ENCODE data around the gene PUDP.
"Not testable (repeated sequence)": the region's sequence is repeated elsewhere in the genome, so short reads cannot be mapped to it uniquely, and the experiment has no call there.

The PUDP gene

DNA sequence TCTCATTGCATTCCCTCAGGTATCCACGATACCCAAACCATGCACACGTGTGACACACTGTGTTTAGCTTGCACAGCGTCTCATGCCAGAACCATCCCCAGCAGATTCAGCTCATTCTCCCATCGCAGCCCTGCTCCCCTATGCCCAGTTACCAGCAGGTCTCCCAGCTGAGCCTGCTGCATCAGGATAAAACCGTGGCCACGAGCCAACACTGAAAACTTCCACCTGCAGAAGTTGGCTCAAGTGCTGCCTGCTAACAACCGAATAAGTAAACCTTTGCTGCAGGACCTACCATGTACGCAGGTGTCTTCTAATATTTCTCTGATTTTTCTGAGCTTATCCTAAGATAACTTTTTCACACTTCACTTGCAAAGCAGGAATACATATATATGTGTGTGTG, 120.9 kb downstream of the PUDP start:
- no peaks in the 10 kb centered on the region for H3K27me3 Mint-ChIP-seq (ENCODE audit: low read depth)

DNA sequence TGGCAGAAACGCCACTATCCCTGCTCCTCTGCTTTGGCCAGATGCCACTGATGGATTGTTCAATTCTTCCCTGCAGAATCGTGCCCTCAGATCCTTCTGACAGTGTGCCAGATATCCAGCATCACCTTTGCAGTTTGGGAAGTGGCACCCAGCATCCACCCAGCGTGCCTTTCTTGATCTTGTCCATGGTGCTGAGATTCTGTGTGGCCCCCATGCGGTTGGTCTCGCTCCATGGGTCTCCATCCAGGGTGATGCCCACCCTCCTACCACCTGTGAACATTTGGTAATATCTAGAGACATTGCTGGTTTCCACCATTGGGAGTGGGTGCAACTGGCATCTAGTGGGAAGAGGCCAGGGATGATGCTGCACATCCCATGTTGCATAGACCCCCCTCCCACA, 121.6 kb downstream of the PUDP start:
- not testable (repeated sequence) for H3K36me3 Mint-ChIP-seq (ENCODE audit: low read depth); H3K4me3 Mint-ChIP-seq; H3K27ac Mint-ChIP-seq; H3K4me1 Mint-ChIP-seq; H3K9me3 Mint-ChIP-seq; H3K27me3 Mint-ChIP-seq (ENCODE audit: low read depth)

More for the DNA sequence above, 120.9 kb downstream of the PUDP start:
- H3K4me3 Mint-ChIP-seq: no peak overlapping the region
- H3K36me3 Mint-ChIP-seq (ENCODE audit: low read depth): no peaks in the 10 kb centered on the region
- no peak overlapping the region for H3K27ac Mint-ChIP-seq
- TF ChIP-seq, protein P1, sequence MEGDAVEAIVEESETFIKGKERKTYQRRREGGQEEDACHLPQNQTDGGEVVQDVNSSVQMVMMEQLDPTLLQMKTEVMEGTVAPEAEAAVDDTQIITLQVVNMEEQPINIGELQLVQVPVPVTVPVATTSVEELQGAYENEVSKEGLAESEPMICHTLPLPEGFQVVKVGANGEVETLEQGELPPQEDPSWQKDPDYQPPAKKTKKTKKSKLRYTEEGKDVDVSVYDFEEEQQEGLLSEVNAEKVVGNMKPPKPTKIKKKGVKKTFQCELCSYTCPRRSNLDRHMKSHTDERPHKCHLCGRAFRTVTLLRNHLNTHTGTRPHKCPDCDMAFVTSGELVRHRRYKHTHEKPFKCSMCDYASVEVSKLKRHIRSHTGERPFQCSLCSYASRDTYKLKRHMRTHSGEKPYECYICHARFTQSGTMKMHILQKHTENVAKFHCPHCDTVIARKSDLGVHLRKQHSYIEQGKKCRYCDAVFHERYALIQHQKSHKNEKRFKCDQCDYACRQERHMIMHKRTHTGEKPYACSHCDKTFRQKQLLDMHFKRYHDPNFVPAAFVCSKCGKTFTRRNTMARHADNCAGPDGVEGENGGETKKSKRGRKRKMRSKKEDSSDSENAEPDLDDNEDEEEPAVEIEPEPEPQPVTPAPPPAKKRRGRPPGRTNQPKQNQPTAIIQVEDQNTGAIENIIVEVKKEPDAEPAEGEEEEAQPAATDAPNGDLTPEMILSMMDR (IDR thresholded peaks at IDR 0.05; ENCODE audit: unreplicated experiment in 3 of 3): no peak
- no peaks in the 10 kb centered on the region for H3K4me1 Mint-ChIP-seq
- H3K9me3 Mint-ChIP-seq: no peaks in the 10 kb centered on the region

DNA sequence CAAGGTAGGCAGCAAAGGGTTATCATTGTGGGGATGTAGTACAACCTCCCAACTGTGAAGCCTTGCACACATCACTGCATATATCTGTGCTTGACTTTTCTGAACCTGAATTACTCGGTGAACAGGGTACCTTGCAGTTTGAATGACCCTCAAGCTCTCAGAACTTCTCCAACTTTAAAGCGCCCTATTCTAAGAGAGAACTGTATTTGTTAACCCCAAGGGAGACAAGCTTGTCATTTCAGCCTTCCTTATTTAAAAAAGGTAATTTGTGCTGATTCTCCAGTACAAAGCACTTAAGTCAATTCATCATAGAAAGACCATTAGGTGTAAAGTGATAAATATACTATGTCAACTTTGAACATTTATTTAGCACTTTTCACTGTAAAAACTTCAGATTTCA, 122.5 kb downstream of the PUDP start:
- Mint-ChIP-seq H3K27me3 (ENCODE audit: low read depth) (no peaks in the 10 kb centered on the region), H3K9me3 (no peaks in the 10 kb centered on the region), H3K27ac (no peak overlapping the region), H3K4me1 (no peaks in the 10 kb centered on the region), H3K4me3 (no peak overlapping the region), H3K36me3 (ENCODE audit: low read depth) (no peaks in the 10 kb centered on the region)
- TF ChIP-seq, protein P1 (IDR thresholded peaks at IDR 0.05; ENCODE audit: unreplicated experiment in 3 of 3): no peak

DNA sequence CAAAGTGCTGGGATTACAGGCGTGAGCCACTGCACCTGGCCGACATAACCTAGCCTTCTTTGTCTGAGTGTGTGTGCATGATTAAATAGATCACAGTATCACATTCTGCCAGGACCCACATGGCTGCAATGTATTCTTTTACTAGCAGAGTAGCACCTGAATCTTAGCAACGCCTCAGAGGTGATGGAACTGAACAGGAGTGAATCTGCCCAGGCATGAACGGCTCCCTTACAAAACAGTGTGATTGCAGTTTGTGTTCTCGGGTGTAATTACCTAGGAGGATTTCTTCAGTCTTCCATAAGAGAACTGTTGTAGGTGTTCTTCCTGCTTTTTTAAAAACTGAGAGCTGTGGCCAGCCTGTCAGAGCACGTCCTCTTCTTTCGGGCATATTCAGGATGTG, 123.1 kb downstream of the PUDP start:
- TF ChIP-seq, protein P1 (IDR thresholded peaks at IDR 0.05; ENCODE audit: unreplicated experiment in 3 of 3): no peak
- no peaks in the 10 kb centered on the region for H3K4me1 Mint-ChIP-seq
- no peak overlapping the region for H3K27ac Mint-ChIP-seq
- no peaks in the 10 kb centered on the region for H3K36me3 Mint-ChIP-seq (ENCODE audit: low read depth)
- no peaks in the 10 kb centered on the region for H3K27me3 Mint-ChIP-seq (ENCODE audit: low read depth)
- no peak overlapping the region for H3K4me3 Mint-ChIP-seq
- no peaks in the 10 kb centered on the region for H3K9me3 Mint-ChIP-seq

DNA sequence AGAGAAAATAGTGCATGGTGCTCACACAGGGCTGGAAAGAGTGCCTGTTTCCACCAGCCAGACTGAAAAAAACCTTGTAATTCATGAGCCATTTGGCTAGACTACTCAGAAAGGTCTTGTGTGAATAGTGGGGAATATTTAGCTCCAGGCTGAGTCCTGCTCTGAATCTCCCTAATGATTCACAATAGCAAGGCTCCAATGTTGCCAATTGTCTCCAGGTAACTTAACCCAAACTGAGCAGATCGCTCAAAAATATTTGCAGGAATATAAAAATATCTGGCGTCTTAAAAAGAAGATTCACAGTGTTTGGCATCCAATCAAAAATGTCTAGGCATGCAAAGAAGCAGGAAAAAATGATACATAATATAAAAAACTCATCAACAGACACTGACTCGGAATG, 125.0 kb downstream of the PUDP start:
- H3K27ac Mint-ChIP-seq; H3K36me3 Mint-ChIP-seq (ENCODE audit: low read depth); H3K27me3 Mint-ChIP-seq (ENCODE audit: low read depth); H3K9me3 Mint-ChIP-seq; H3K4me3 Mint-ChIP-seq; H3K4me1 Mint-ChIP-seq: not testable (repeated sequence)

DNA sequence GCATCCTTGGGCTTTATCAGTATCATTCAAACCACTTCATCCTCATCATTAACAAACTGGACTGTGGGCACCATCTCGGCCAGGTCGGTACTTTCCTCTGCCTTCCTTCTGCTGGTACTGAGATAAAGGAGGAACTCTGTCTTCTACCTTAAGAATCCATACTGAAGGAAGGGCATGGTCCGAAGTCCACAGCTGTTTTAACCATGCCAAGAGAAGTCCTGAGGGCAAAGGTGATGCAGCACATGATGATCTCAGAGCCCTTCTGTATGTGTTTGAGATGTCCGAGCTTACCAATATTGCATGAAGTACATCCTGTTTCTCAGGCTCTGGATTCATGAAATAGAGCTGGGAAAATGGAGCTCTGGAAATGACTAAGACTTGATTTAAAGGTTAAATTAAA, 126.0 kb downstream of the PUDP start:
- Mint-ChIP-seq H3K4me3 (no peak overlapping the region), H3K4me1 (no peaks in the 10 kb centered on the region), H3K27ac (no peak overlapping the region), H3K36me3 (ENCODE audit: low read depth) (no peaks in the 10 kb centered on the region), H3K9me3 (no peaks in the 10 kb centered on the region), H3K27me3 (ENCODE audit: low read depth) (no peaks in the 10 kb centered on the region)
- TF ChIP-seq, protein P1 (IDR thresholded peaks at IDR 0.05; ENCODE audit: unreplicated experiment in 3 of 3): no peak

DNA sequence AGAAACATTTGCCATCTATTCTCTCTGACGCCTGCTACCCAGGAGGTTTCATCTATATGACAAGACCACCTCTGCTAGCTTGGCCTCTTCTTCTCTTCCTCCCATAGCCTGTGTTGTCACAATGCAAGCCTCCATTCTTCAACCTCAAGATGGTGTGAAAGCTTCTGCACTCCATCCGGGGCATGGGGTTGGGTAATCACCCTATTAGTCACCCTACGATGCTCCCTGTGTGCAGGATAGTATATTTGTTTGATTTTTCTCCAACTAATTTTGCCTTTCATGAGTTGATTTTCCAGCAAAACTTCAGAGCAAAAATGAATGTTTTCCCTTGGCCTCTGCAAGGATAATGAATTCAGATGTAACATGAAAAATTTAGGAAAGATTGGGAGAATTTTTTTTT, 128.4 kb downstream of the PUDP start:
- Mint-ChIP-seq H3K9me3 (no peaks in the 10 kb centered on the region), H3K27me3 (ENCODE audit: low read depth) (no peaks in the 10 kb centered on the region), H3K36me3 (ENCODE audit: low read depth) (no peaks in the 10 kb centered on the region), H3K4me3 (no peak overlapping the region), H3K27ac (no peak overlapping the region), H3K4me1 (no peaks in the 10 kb centered on the region)
- TF ChIP-seq, protein P1 (IDR thresholded peaks at IDR 0.05; ENCODE audit: unreplicated experiment in 3 of 3): no peak

DNA sequence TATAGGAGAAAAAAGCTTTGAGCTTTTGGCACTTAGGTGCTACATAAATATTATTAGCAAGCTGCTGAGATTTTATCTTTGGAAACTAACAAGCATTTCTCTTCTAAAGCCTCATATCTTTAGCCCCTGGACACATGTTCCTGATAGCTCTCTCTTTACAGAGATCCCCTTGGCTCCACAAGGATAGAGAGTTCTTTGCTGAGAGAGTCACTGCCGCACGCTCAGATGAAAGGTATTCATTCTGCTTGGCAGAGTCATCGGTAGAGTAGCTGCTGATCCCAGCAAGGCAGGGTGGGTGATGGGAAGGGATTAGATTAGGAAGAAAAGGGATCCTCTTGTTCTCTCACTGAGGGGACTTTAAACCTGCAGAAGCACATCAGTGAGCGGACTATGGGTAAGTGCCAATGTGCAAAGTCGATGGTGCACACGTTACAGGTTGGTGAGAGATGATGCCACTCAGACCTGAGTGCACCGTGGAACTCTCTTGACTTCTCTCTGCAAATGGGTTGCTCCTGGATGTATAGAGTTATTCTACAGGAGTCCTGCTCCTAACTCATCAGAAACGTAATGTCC, 135.6 kb downstream of the PUDP start:
- H3K4me1 Mint-ChIP-seq; H3K36me3 Mint-ChIP-seq (ENCODE audit: low read depth); H3K4me3 Mint-ChIP-seq; H3K9me3 Mint-ChIP-seq; H3K27me3 Mint-ChIP-seq (ENCODE audit: low read depth); H3K27ac Mint-ChIP-seq: not testable (repeated sequence)

DNA sequence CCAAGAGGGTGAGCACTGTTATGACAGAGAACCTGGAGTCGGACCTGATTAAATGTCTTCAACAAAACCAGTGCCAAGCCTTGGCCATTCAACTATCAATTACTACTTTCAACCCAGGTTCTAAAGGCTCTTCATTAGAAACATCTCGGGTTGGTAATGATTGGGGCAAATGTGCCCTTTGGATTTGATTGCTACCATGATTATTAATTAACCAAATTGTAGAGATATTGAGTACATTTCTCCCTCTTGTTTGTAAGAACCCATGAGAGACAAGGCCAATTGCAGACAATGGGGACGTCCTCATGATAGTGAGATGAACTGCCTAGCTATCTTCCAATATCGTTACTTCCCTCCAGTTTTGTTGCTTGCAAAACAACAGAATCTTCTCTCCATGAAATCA, 137.1 kb downstream of the PUDP start:
- not testable (repeated sequence) for H3K4me3 Mint-ChIP-seq; H3K4me1 Mint-ChIP-seq; H3K36me3 Mint-ChIP-seq (ENCODE audit: low read depth); H3K27me3 Mint-ChIP-seq (ENCODE audit: low read depth); H3K27ac Mint-ChIP-seq; H3K9me3 Mint-ChIP-seq

DNA sequence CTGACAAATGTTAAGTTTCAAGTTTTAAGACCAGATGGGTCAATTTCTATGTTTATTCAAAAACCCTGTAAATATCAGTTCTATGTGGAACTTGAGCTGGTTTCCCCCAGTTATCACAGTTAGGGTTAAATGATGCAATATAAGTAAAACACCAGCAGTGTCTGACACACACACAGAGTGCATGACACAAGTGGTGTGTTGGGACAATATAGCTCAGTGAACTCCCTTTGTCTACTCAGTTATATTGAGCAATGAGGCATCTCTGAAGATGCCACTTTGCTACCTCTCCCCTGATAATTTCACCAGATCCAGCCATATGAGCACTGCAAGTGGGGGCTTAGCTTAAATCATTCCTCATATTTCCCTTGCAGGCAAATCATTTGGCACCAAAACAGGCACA, 140.6 kb downstream of the PUDP start:
- not testable (repeated sequence) for H3K27me3 Mint-ChIP-seq (ENCODE audit: low read depth); H3K36me3 Mint-ChIP-seq (ENCODE audit: low read depth); H3K4me3 Mint-ChIP-seq; H3K9me3 Mint-ChIP-seq; H3K27ac Mint-ChIP-seq; H3K4me1 Mint-ChIP-seq

All from nephron (organoid).